KOPT-K1 (cell line): ENCODE data around the gene MAP1B.

Experiments used
- H3K27ac ChIP-seq: fragments of 200-600 bp; sonication (generic); 2 replicates; pipeline ENCODE4 v1.5.1; 2016; ENCODE audit warnings: antibody characterized with exemption, mild to moderate bottlenecking, low read depth, low read length; ENCODE audit not compliant: poor library complexity, severe bottlenecking
- H3K36me3 ChIP-seq: fragments of 200-600 bp; sonication (generic); 2 replicates; pipeline ENCODE4 v1.5.1; 2017; ENCODE audit warnings: antibody characterized with exemption, mild to moderate bottlenecking, low read length, moderate library complexity; ENCODE audit not compliant: insufficient read depth
- H3K9me3 ChIP-seq: fragments of 200-600 bp; sonication (generic); 2 replicates; pipeline ENCODE4 v1.5.1; 2017; ENCODE audit warnings: antibody characterized with exemption, low read length, mild to moderate bottlenecking; ENCODE audit not compliant: insufficient read depth, poor library complexity, severe bottlenecking

MAP1B gene

DNA sequence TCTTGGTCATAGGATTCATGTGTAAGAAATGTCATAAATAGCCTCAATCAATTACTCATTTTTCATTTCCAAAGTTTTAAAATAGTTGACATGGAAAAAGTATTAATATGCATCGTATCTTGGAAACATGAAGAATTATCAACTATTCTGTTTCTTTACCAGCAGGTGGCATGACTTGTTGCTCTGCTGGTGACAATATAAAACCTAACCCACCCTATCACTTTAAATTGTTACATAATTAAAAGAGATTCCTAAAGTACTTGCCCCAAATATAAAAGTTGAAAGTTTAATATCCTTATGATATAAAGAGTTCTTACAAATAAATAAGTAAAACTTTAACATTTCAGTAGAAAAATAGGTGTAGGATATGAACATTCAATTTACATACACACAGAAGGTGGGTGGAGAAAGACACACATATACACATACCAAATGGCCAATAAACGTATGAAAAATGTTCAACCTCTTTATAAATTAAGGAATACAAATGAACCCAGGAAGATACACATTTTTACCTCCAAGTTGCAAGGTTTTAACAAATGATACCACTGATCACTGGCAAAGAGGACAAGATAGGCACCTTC is 30.6 kb downstream of the MAP1B start:
- no peaks in the 10 kb centered on the region for H3K9me3 ChIP-seq
- no peak overlapping the region for H3K27ac ChIP-seq
- H3K36me3 ChIP-seq: no peaks in the 10 kb centered on the region

DNA sequence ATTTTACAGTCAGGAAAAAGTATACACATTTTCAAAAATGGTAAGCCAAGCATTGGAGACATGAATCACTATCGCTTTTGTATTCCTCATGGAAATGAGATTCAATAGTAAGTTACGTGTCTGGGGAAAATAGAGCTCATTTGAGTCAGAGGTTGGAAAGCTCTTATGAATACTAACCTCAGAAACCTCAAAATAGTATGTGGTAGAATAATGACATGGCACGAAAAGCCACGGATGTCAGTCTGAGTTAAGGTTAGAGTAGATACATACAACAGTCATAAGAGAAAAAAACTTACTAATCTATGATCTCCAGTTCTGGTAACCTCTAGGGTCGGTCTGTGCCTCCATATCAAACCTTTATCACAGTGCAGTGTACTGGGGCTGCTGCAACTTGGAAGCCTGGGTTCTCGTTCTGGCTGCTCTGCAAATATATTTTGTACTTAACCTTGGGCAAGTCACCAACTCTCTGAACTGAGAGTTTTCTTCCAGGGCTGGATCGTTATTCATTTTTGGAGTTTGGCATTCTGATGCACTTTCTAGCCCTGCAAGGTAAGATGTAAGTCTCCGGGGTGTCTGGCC is 31.8 kb downstream of the MAP1B start:
- Histone ChIP-seq H3K27ac (no peak overlapping the region), H3K36me3 (no peaks in the 10 kb centered on the region), H3K9me3 (no peaks in the 10 kb centered on the region)

DNA sequence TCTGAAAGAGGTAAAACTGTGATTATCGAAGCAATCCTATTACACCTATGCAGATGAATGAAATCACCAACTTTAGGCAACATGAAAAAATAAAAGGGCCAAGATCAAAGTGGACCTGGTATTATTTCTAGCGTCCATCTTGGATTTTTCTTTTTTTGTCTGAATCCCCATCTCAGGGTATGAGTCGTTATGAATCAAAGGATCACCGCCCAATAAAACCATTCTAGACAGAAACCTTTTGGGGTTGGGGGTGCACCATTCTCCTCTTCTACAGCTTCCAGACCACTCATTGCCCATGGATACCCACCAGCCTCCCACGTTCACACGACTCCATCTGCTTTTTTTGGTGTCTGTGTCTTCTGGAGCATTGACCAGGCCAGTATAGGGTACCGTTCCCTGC is 33.4 kb downstream of the MAP1B start:
- H3K36me3 ChIP-seq: no peaks in the 10 kb centered on the region
- no peaks in the 10 kb centered on the region for H3K9me3 ChIP-seq
- no peak overlapping the region for H3K27ac ChIP-seq

- Histone ChIP-seq H3K36me3 (no peaks in the 10 kb centered on the region), H3K9me3 (no peaks in the 10 kb centered on the region), H3K27ac (no peak overlapping the region)
Measured at GRCh38 chr5:72141440-72142355, 34.4 kb downstream of the MAP1B start.

- no peaks in the 10 kb centered on the region for H3K36me3 ChIP-seq
- no peak overlapping the region for H3K27ac ChIP-seq
- no peaks in the 10 kb centered on the region for H3K9me3 ChIP-seq
Measured at GRCh38 chr5:72144762-72145161, 37.5 kb downstream of the MAP1B start.

GRCh38 chr5:72145348-72145747 is 38.1 kb downstream of the MAP1B start:
- H3K27ac ChIP-seq: no peak overlapping the region
- no peaks in the 10 kb centered on the region for H3K9me3 ChIP-seq
- no peaks in the 10 kb centered on the region for H3K36me3 ChIP-seq

DNA sequence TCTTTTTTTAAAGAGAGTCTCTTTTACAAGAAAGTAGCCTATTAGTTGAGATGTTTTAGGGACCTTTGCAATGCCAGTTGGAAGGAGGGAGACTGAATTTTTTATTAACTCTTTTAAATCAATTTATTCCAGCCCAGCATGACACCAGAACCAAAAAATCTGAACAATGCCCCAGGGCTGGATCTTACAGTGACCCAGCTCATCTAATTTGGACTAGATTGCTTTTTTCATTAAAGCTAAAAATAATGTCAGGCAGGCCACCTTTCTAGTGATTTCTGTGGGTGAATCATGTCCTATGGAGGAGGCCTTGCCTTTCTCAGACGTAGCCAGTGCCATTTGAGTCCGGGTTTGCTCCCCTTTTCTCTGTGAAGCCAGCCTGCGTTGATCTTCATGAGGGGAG is 38.8 kb downstream of the MAP1B start:
- Histone ChIP-seq H3K36me3 (no peaks in the 10 kb centered on the region), H3K9me3 (no peaks in the 10 kb centered on the region), H3K27ac (no peak overlapping the region)

DNA sequence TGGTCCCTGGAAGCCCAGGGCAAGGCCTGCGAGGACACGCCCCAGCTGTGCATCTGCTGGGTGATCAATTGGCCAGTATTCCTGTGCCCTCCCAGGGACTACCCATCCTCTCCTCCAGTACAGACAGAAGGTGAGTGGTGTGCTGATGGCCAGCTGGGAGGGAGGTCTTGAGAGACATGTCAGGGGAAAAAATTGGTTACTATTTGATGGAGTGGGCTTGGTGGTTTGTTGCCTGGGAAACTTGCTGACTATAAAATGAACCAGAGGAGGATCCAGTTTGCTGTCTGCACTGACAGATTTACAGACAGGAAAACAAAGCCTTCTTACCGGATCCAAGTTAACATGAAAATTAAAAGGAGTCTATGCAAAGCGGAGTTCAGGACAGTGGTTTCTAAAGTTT is 40.3 kb downstream of the MAP1B start:
- Histone ChIP-seq H3K9me3 (no peaks in the 10 kb centered on the region), H3K27ac (no peak overlapping the region), H3K36me3 (no peaks in the 10 kb centered on the region)

GRCh38 chr5:72149742-72150141 is 42.5 kb downstream of the MAP1B start:
- H3K27ac ChIP-seq: no peak overlapping the region
- H3K36me3 ChIP-seq: no peaks in the 10 kb centered on the region
- no peaks in the 10 kb centered on the region for H3K9me3 ChIP-seq

GRCh38 chr5:72151169-72151568 is 43.9 kb downstream of the MAP1B start:
- no peak overlapping the region for H3K27ac ChIP-seq
- no peaks in the 10 kb centered on the region for H3K9me3 ChIP-seq
- no peaks in the 10 kb centered on the region for H3K36me3 ChIP-seq

GRCh38 chr5:72151646-72152045 is 44.4 kb downstream of the MAP1B start:
- H3K27ac ChIP-seq: no peak overlapping the region
- H3K36me3 ChIP-seq: no peaks in the 10 kb centered on the region

DNA sequence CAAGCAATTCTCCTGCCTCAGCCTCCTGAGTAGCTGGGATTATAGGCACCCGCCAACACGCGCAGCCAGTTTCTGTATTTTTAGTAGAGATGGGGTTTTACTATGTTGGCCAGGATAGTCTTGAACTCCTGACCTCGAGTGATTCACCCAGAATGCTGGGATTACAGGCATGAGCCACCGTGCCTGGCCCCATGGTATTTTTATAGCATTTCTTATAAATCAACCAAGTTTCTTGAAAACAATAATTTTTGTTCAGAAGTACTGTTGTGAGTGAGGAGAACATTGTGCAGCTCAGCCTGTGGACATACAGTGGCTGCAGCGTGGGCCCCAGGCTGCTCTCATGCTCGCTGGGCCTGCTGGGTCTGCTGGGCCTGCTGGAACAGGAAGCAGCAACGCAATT is 45.3 kb downstream of the MAP1B start:
- no peak overlapping the region for H3K27ac ChIP-seq
- H3K36me3 ChIP-seq: no peaks in the 10 kb centered on the region
- H3K9me3 ChIP-seq: no peaks in the 10 kb centered on the region

More at GRCh38 chr5:72151646-72152045, 44.4 kb downstream of the MAP1B start:
- H3K9me3 ChIP-seq: no peaks in the 10 kb centered on the region

DNA sequence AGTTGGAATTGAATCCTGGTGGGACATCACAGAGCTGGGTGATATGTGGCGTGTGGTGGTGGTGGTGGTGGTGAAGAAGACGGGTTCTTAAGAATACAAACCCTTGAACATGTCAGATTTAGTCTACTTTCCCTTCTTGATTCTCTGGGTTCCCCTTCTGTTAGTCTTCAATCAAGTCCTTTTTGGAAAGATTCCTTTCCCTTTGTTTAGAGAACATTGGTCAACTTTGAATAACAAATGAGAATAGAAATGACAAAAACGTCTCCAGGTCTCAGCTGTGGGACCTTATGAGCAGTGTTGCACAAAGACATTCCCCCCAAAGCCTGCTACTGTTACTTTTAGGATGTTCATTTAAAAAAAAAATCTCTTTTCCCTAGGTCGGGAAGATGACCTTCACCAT is 46.3 kb downstream of the MAP1B start:
- H3K27ac ChIP-seq: no peak overlapping the region
- H3K9me3 ChIP-seq: no peaks in the 10 kb centered on the region
- H3K36me3 ChIP-seq: no peaks in the 10 kb centered on the region

- Histone ChIP-seq H3K9me3 (no peaks in the 10 kb centered on the region), H3K27ac (no peak overlapping the region), H3K36me3 (no peaks in the 10 kb centered on the region)
Measured at GRCh38 chr5:72154076-72154756, 46.9 kb downstream of the MAP1B start.

GRCh38 chr5:72156946-72157624 is 49.8 kb downstream of the MAP1B start:
- Histone ChIP-seq H3K36me3 (no peaks in the 10 kb centered on the region), H3K9me3 (no peaks in the 10 kb centered on the region), H3K27ac (no peak overlapping the region)
